HG02943 (cell line): ENCODE results near the gene DPP9.
A peak's percentile ranks its signal among the peaks of the same experiment; 100 is the strongest.
"Not testable (repeated sequence)": the region's sequence is repeated elsewhere in the genome, so short reads cannot be mapped to it uniquely, and the experiment has no call there.

Source experiments
- ATAC-seq: cut with Tn5 transposase; IDR thresholded peaks from one replicate; pipeline ENCODE4 v1.9.1; 2021; ENCODE audit warnings: mild to moderate bottlenecking, low read depth, moderate library complexity; ENCODE audit not compliant: unreplicated experiment

The DPP9 gene

DNA sequence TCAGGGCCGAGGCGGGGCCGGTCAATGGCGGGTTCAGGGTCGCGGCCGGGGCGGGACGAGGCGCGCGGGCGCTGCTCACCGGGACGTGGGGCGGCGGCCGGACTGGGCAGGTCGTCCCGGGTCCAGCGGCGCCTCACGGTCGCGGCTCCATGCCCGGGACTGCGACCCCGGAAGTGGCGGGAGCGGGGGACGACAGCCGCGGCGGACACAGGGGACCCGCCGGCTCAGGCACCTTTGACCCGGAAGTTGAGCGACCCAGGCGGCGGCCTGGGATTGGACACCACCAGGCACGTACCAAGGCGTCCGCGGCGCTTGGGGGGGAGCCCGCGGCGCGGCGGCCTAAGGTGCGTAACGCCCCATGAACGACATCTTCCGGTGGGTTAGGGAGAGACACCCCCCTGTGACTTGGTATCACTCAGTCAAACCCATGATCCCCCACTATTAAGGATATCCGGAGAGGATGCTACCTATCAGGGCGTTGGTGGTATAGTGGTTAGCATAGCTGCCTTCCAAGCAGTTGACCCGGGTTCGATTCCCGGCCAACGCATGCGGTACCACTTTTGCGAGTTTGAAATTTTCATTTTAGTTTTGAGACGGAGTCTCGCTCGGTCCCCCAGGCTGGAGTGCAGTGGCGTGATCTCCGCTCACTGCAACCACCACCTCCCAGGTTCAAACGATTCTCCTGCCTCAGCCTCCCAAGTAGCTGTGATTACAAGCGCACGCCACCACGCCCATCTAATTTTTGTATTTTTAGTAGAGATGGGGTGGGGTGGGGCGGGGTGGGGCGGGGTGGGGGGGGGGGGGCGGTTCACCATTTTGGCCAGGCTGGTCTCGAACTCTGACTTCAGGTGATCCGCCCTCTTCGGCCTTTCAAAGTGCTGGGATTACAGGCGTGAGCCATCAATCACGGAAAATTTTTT, at the start of gene DPP9:
TSS of gene DPP9 (minus strand) at position 248 of the 920 bp plus-strand sequence. CDS start 3,936 bp downstream, outside the sequence.
- ATAC-seq: peak; percentile 85

DNA sequence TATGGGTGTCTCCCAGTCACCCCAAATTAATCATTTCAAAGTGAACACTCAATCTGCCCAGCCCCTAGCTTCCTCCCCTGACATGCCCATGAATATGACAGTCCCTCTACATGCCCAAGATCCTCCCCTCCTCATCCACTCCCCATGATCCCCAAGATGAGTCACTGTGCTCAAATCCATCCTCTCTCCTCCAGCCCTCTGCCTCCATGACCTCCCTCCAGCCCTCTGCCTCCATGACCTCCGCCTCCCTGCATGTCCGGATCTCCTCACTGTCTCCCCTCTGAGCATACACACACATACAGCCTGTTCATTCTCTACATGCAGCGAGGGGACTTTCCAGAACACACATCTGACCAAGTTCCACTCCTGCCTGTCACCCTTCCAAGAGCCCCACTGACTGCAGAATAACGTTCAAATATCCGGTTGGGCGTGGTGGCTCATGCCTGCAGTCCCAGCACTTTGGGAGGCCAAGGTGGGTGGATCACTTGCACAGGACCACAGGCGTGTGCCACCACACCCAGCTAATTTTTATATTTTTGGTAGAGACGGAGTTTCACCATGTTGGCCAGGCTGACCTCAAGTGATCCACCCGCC, 49.5 kb upstream of the DPP9 start:
- no peak for ATAC-seq

DNA sequence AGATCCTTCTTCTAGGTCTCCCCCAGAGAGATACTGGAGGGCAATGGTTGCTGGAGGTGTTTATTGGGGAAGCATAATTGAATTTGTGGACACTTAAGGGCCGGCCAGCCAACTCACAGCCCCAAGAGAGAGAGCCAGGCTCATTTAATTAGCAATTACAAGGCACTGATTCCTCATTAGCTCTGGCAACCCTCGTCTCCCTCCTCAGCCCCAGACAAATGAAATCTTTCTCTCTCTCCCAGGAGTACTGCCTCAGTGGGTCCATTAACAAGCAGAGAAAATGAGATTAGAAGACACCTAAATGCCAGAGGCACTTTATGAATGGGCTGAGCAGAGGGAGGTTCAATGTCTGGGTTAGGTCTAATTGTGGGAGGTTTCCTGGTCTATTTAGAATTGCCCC, 48.9 kb upstream of the DPP9 start:
- ATAC-seq: no peak

DNA sequence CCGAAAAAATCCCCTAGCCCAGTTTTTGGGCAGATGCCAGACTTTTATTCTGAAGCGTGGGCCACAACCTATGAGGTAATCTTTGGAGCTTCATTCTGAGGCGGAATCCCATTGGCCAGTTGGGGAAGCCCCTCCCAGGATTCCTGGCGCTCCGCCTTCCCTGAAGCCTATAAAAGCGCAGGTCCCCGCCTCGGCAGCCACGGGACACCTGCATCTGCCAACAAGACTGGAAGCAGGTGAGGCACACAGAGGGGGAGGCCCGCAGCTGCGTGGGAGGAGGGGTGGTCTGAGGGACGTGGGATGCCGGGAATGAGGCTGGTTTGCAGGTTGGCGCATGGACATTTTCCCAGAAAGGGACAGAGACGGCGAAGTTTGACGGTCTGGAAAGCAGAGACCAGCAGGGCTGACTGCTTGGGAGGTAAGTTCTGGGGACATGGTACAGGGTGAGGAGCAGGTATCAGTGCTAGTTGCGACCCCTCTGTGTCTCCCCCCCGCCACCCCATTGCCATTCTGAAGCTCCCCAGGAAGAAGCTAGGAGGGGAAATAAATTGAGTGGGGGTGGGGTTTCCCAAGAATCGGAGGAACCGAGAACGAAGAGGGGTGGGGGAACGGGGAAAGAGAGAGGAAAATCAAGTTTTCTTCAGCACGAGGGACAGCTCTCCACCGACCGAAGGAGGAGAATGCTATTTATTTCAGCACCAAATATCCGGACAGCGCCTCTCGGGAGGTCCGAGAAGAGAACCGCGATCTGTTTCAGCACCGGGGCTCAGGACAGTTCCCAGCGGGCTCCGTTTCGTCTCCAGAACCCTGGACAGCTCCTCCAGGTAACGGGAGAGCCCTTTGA, 45.5 kb upstream of the DPP9 start:
- ATAC-seq: no peak

DNA sequence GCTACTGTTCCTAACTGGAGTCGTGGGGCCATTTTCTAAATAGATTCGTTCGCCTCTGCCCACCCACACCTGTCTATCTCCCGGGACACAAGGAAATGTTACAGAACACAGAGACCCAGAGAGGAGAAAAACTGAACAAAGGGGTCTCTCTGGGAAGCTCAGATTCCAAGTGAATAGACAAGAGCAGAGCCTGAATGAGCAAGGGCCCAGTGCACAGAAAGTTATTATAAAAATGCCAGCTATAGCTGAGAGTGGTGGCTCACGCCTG, 40.7 kb upstream of the DPP9 start:
- ATAC-seq: no peak

DNA sequence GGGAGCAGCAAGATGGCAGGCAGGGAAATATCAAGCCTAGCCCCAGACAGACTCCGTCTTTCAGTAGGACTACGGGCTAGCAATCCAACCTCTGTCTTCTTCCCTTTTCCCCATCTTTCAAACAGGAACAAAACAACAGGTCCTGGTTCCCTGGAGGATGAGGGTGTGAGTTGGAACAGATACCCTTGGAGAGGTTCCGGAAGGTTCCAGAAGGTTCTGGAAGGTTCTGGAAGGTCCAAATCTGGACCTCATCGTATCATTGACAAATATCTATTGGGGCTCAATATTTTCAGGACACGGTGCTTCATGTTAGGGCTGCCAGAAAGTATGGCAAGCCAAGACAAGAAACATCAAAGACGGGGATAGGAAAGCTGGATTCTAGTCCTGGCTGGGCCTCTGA, 39.4 kb upstream of the DPP9 start:
- no peak for ATAC-seq

DNA sequence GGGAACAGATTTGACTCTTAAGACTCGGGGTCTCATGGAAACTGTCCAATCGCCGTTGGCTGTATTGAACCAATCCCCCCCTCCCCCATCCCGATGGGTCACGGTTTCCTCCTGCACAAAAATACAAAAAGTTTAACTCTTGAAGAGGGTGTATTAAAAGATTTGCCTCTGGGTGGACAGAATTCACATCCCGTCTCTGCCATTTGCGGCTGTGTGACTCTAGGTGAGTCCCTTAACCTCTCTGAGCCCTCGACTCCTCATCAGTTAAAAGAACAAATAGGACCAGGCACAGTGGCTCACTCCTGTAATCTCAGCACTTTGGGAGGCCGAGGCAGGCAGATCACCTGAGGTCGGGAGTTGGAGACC, 36.6 kb upstream of the DPP9 start:
- no peak for ATAC-seq

DNA sequence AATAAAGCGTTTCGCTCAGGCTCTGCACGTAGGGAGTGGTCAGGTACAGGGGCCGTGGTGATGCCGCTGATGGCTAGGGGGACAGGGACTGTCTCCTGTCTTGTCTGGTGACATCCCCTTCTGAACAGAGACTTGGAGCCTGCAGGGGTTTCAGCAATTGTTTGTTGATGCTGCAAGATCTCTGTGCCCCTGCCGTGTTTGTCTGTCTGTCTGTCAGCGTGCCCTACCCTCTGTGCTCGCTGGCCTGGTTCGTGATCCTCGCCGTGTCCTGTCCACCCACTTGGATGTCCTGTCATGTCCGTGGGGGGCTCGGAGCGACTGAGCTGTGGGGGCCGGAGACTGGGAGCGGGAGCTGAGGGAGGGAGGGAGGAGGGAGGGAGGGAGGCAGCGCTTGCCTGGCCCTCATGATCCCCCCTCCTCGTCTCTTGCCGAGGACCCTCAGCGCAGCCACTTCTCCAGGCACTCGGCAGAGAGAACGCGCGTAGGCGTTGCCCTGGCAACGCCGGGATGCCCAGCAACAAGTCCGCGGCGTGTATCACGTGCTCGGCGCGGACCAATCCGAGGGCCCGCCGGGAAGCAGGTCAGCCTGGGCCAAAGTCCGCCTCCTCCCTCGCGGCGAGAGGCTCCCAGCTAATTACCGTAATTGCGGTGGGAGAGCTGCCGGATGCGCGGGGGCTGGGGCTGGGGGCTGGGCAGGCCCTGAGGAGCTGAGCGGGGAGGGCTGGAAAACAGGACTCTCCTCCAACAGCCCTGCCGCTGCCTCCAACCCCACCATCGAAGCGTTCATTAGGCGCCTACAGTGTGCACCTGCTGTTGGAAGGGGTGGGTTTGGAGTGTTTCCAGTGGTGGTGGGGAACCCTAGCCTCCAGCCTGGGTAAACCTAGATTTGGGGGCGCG, 36.0 kb upstream of the DPP9 start:
- ATAC-seq: no peak

DNA sequence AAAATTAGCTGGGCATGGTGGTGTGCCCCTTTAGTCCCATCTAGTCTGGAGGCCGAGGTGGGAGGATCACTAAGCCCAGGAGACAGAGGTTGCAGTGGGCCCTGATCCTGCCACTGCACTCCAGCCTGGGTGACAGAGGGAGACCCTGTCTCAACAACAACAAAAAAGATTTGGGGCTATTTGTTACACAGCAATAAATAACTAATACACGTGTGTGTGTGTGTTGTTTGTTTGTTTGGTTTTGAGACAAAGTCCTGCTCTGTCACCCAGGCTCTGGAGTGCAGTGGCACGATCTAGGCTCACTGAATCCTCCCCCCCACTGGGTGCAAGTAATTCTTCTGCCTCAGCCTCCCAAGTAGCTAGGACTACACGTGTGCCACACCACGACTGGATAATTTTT, 35.0 kb upstream of the DPP9 start:
- ATAC-seq: no peak

DNA sequence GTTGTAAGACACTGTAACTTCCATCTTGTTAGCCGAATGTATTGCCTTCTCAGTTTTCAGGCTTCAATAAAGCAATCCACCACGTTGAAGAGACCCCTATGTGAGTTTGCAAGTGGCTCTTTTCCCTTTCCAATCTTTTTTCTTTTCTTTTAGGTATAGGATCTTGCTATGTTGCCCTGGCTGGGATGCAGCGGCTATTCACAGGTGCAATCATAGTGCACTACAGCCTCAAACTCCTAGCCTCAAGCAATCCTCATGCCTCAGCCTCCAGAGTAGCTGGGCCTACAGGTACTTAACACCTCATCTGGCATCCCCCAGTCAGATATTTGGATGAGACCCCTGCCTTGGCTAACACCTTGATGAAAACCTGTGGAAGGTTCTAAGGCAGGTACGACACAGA, 34.4 kb upstream of the DPP9 start:
- ATAC-seq: no peak

DNA sequence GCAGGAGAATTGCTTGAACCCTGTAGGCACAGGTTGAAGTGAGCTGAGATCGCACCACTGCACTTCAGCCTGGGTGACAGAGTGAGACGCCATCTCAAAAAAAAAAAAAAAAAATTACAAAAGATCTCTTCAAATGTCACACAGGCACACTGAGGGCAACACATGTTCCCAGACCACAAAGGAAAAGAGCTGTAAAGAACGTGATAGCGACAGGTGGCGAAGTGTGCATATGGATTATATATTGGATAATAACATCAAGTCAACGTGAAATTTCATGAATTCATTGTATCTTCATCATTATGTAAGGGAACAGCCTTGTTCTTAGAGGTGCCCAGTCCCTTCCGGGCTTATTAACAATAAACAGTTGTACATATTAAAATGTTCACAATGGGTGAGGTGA, 31.8 kb upstream of the DPP9 start:
- ATAC-seq: no peak

DNA sequence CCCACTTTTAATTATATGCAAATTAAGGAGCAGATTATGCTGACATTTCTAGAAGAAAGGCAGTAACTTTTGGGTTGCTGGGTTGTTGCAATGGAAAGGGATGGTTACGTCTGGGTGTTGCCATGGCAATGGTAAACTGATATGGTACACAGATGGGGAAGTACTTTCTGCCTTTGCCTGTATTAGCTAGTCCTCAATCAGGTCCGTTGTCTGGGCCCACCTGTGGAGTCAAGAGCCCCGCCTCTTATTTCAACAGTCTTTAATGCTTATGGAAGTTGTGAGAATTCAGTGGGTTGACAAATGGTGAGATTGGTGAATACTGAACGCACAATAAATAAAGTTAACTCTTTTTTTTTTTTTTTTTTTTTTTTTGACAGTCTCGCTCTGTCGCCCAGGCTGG, 30.6 kb upstream of the DPP9 start:
- no peak for ATAC-seq

DNA sequence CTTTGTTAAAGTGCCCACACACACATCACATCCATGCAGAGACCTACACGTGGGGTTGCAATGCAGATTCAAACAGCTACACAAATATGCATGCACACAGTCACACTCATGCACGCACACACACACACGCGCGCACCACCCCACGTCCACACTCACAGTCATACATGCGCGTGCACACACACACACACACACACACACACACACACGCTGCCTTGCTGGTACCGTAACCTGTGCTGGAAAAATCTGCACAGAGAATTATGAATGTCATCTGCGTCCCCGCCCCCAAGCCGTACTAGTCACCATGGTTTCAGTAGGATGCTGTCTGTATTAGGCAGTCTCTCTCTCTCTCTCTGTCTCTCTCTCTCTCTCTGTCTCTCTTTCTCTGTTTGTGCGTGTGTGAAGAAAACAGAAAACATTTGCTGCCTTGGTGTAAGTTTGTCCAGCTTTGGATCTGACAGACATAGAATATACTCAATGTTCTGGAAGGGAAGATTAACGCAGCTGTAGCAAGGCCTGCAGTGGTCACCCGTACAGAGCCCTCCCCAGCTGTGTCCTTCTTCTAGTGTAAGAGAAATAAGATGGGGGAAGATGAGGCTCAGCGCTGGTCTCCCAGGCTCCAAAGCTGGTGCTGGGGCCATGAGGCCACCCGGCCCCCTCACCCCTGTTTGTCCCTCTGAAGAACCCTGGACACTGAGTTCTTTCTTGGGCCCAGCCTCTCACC, 26.4 kb upstream of the DPP9 start:
- no peak for ATAC-seq

DNA sequence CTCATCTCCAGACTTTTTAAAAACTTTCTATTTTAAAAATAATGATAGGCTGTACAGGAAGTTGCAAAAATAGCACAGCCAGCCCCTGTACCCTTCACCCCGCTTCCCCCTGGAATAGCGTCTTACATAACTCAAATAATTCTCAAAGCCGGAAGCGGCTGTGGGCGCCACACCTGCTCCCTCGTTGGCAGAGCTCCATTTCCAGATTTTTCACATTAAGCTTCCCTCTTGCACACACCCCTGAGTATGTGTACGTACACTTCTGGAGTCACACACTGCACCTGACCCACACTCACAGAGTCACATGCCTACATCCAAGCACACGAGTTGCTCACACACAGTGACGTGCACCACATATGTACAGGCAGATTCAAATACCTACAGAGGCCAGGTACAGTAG, 24.9 kb upstream of the DPP9 start:
- no peak for ATAC-seq

DNA sequence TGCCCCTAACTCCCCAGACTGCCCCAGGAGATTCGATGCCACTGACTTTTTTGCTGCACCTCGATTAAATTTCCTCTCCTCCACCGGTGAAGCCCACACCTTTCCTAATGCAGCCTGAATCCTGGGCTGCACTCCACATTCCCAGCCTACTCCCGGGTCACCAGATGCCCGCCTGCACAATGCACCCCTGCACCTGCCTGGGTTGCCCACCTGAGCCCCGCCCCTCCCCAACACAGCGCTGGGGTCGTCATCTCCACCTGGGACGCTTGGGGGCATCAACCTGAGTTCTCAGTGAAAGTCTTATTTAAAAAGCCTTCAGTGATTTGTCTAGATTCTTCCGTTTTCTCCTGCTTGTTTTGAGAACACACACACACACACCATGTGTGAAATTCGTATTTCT, 24.5 kb upstream of the DPP9 start:
- no peak for ATAC-seq

DNA sequence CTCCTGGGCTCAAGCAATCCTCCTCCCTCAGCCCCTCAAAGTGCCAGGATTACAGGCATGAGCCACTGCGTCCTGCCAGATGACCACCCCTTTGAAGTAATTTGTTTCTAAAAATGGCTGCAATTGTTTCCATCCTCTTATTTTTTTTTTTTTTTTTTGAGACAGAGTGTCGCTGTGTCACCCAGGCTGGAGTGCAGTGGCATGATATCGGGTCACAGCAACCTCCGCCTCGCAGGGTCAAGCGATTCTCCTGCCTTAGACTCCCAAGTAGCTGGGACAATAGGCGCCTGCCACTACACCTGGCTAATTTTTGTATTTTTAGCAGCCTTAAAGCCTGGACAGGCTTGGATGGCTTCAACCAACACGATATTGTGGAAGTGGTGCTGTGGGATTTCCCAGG, 22.3 kb upstream of the DPP9 start:
- ATAC-seq: no peak

DNA sequence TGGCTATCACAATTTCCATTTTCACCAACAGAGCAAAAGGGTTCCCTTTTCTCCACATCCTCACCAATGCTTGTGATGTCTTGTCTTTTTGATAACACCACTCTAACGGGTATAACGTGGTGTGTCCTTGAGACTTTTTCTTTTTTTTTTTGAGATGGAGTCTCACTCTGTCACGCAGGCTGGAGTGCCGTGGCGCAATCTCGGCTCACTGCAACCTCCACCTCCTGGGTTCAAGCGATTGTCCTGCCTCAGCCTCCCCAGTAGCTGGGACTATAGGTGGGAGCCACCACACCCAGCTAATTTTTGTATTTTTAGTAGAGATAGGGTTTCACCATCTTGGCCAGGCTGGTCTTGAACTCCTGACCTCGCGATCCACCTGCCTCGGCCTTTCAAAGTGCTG, 21.5 kb upstream of the DPP9 start:
- ATAC-seq: not testable (repeated sequence)

DNA sequence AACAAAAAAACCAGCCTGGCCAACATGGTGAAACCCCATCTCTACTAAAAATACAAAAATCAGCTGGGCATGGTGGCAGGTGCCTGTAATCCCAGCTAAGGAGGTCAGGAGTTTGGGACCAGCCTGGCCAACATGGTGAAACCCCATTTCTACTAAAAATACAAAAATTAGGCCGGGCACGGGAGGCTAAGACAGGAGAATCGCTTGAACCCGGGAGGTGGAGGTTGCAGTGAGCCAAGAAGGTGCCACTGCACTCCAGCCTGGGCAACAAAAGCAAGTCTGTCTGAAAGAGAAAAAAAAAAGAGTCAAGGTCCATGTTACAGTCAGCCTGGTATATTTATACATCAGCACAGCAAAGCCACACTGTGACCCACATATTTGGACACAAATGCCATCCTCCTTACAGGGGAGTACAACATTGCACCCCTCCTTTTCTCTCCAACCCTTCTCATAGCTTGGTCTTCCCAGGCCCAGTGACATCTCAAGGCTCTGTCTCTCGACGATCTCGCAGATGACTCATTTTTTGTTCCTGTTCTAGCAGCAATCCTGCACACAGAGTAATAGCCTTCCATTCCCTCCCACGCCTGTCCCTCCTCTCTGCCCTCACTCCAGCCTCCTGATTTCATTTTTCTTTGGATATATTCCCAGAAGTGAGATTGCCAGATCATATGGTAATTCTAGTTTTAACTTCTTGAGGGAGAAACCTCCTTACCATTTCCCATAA, 21.0 kb upstream of the DPP9 start:
- ATAC-seq: no peak
